Tibial nerve (tissue), 4 donors: ENCODE measurements around the gene PRSS38.

ENCODE experiments used
- CTCF ChIP-seq, 5 experiments: fragments of 200-600 bp in 3 of 5; fragments of 450-650 bp in 2 of 5; sonication (generic) in 3 of 5; IDR thresholded peaks; one replicate each; pipeline ENCODE4 v1.5.1; 2016 to 2019; ENCODE audit warnings: antibody characterized with exemption in 5 of 5, mild to moderate bottlenecking in 3 of 5, moderate library complexity in 2 of 5
- EP300 ChIP-seq, 2 donors: sonication (generic); formaldehyde crosslinking; IDR thresholded peaks; one replicate each; pipeline ENCODE4 v1.6.1; 2017; ENCODE audit warnings: antibody characterized with exemption in 2 of 2, mild to moderate bottlenecking in 1 of 2

- TF ChIP-seq CTCF (IDR thresholded peaks at IDR 0.05) = no peak
- no peak for TF ChIP-seq EP300 (IDR thresholded peaks at IDR 0.05)
Measured at GRCh38 chr1:227855687-227856086, 40.2 kb downstream of the PRSS38 start.
